H1 (cell line): ENCODE results near the gene ACP4. TPM values are rescaled to one million over a fixed set of nuclear protein-coding genes. Genes with fewer than 3 reads are reported as not detected.

ENCODE experiments used
- POLR2AphosphoS5 ChIP-seq: IDR thresholded peaks from 2 replicates; pipeline ENCODE4 v1.6.1; 2011; ENCODE audit warnings: low read depth, low read length
- RBBP5 ChIP-seq: IDR thresholded peaks from 2 replicates; pipeline ENCODE4 v1.7.1; 2012; ENCODE audit warnings: low read depth, mild to moderate bottlenecking, inconsistent platforms, low read length, moderate library complexity, borderline replicate concordance
- RFX5 ChIP-seq: IDR thresholded peaks from 2 replicates; pipeline ENCODE4 v1.6.1; 2011; ENCODE audit warnings: low read depth, low read length, improper control_type of control experiment, borderline replicate concordance
- RNF2 ChIP-seq: fragments of 200-900, 300-1000 bp; sonication (generic); IDR thresholded peaks from 2 replicates; pipeline ENCODE4 v1.7.1; 2016; ENCODE audit warnings: borderline replicate concordance, low read depth, mild to moderate bottlenecking, antibody characterized with exemption, low read length; ENCODE audit not compliant: poor library complexity, severe bottlenecking; ENCODE audit errors: missing control alignments
- SP4 ChIP-seq: IDR thresholded peaks from 2 replicates; pipeline ENCODE4 v1.6.1; 2012; ENCODE audit warnings: low read length, inconsistent platforms
- TBP ChIP-seq: IDR thresholded peaks from 2 replicates; pipeline ENCODE4 v1.6.1; 2011; ENCODE audit warnings: low read depth, low read length, improper control_type of control experiment
- polyA plus RNA-seq, 7 experiments: library from polyadenylated mRNA; depleted of rRNA in 3 of 7; stranded (reverse) in 5 of 7; unstranded in 2 of 7; fragments of >200 nt in 5 of 7; fragments of 200-250 nt in 2 of 7; gene quantifications; 1 replicate in 5 of 7; 2 replicates in 1 of 7; 4 replicates in 1 of 7; pipeline versions ENCODE4 v1.2.1 to v1.2.3, GENCODE V29; 2011 to 2013; ENCODE audit warnings: missing spikeins in 2 of 7, mixed read lengths in 2 of 7
- total RNA-seq: library from RNA; stranded (reverse); fragmentation: NEBNext Ultra II Directional; extraction: Animal tissue kit (Norgen Biotek cat#: 25700); gene quantifications from 2 replicates; pipeline ENCODE4 v1.2.1, GENCODE V29; 2021
- TF ChIP-seq, protein P1 (sequence below): IDR thresholded peaks from 2 replicates; pipeline ENCODE4 v1.6.1; 2011; ENCODE audit warnings: low read depth, mild to moderate bottlenecking, low read length; ENCODE audit not compliant: insufficient read depth
- TF ChIP-seq, protein P2 (sequence below): fragments of 300-600 bp; sonication (generic); IDR thresholded peaks from 2 replicates; pipeline ENCODE4 v1.7.1; 2012; ENCODE audit warnings: low read length, moderate library complexity, mild to moderate bottlenecking, inconsistent platforms; ENCODE audit not compliant: insufficient replicate concordance

ACP4 gene
- total and polyA plus RNA-seq, 2 of the 8 experiments (the other 6 are each of a cell fraction or from before 2014, with no cell fraction given): not detected

DNA sequence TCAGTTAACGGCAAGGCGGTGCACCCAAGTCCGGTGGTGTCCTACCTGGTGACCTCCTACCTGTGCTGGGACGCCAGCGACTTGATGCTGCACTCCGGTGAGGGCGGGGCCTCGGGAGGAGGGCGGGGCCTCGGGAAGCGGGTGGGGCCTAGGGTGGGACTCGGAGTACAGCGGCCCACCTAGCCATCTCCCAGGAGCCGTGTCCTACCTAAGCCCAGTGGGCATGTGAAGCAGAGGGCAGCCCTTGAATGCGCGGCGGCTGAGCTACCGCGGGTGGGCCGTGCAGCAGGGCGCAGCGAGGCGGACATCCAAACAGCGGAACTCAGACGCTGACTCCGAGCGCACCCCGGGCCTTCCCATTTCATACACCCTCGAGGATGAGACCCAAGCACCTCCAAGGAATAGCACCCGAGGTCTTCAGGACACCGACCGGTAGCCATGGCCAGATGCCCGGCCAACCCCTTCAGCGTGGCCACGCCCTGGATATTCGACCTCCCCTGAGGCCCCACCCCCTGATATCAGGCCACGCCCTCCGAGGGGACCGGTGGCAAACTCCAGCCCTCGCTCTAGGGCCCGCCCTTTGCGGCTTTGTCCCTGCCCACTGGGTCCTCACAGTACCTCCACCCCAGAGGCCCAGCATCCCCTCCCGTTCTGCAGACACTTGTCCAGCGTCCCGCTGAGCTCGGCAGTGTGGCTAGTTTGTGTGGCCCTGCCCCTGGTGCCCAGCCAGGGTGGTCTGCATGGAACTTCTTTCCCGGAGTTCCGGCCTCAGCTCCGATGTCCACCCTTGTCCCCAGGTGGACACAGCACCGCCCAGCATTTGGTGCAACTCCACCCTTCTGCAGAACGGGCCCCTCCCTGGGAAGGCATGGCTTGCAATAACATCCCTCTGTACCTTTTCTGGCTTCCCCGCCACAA is 28.0 kb downstream of the ACP4 start (continued):
- TF ChIP-seq POLR2AphosphoS5 (peak; percentile 29; the same call in 1 of the 2 replicates), RNF2 (no peak), SP4 (no peak), RFX5 (no peak), TBP (no peak), RBBP5 (no peak)
- TF ChIP-seq, protein P1, sequence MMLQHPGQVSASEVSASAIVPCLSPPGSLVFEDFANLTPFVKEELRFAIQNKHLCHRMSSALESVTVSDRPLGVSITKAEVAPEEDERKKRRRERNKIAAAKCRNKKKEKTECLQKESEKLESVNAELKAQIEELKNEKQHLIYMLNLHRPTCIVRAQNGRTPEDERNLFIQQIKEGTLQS: no peak
- TF ChIP-seq, protein P2, sequence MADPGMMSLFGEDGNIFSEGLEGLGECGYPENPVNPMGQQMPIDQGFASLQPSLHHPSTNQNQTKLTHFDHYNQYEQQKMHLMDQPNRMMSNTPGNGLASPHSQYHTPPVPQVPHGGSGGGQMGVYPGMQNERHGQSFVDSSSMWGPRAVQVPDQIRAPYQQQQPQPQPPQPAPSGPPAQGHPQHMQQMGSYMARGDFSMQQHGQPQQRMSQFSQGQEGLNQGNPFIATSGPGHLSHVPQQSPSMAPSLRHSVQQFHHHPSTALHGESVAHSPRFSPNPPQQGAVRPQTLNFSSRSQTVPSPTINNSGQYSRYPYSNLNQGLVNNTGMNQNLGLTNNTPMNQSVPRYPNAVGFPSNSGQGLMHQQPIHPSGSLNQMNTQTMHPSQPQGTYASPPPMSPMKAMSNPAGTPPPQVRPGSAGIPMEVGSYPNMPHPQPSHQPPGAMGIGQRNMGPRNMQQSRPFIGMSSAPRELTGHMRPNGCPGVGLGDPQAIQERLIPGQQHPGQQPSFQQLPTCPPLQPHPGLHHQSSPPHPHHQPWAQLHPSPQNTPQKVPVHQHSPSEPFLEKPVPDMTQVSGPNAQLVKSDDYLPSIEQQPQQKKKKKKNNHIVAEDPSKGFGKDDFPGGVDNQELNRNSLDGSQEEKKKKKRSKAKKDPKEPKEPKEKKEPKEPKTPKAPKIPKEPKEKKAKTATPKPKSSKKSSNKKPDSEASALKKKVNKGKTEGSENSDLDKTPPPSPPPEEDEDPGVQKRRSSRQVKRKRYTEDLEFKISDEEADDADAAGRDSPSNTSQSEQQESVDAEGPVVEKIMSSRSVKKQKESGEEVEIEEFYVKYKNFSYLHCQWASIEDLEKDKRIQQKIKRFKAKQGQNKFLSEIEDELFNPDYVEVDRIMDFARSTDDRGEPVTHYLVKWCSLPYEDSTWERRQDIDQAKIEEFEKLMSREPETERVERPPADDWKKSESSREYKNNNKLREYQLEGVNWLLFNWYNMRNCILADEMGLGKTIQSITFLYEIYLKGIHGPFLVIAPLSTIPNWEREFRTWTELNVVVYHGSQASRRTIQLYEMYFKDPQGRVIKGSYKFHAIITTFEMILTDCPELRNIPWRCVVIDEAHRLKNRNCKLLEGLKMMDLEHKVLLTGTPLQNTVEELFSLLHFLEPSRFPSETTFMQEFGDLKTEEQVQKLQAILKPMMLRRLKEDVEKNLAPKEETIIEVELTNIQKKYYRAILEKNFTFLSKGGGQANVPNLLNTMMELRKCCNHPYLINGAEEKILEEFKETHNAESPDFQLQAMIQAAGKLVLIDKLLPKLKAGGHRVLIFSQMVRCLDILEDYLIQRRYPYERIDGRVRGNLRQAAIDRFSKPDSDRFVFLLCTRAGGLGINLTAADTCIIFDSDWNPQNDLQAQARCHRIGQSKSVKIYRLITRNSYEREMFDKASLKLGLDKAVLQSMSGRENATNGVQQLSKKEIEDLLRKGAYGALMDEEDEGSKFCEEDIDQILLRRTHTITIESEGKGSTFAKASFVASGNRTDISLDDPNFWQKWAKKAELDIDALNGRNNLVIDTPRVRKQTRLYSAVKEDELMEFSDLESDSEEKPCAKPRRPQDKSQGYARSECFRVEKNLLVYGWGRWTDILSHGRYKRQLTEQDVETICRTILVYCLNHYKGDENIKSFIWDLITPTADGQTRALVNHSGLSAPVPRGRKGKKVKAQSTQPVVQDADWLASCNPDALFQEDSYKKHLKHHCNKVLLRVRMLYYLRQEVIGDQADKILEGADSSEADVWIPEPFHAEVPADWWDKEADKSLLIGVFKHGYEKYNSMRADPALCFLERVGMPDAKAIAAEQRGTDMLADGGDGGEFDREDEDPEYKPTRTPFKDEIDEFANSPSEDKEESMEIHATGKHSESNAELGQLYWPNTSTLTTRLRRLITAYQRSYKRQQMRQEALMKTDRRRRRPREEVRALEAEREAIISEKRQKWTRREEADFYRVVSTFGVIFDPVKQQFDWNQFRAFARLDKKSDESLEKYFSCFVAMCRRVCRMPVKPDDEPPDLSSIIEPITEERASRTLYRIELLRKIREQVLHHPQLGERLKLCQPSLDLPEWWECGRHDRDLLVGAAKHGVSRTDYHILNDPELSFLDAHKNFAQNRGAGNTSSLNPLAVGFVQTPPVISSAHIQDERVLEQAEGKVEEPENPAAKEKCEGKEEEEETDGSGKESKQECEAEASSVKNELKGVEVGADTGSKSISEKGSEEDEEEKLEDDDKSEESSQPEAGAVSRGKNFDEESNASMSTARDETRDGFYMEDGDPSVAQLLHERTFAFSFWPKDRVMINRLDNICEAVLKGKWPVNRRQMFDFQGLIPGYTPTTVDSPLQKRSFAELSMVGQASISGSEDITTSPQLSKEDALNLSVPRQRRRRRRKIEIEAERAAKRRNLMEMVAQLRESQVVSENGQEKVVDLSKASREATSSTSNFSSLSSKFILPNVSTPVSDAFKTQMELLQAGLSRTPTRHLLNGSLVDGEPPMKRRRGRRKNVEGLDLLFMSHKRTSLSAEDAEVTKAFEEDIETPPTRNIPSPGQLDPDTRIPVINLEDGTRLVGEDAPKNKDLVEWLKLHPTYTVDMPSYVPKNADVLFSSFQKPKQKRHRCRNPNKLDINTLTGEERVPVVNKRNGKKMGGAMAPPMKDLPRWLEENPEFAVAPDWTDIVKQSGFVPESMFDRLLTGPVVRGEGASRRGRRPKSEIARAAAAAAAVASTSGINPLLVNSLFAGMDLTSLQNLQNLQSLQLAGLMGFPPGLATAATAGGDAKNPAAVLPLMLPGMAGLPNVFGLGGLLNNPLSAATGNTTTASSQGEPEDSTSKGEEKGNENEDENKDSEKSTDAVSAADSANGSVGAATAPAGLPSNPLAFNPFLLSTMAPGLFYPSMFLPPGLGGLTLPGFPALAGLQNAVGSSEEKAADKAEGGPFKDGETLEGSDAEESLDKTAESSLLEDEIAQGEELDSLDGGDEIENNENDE: no peak
